Measurements from ENCODE around the gene MPP2.
"Not testable (repeated sequence)": the region's sequence is repeated elsewhere in the genome, so short reads cannot be mapped to it uniquely, and the experiment has no call there.

MPP2 gene

DNA sequence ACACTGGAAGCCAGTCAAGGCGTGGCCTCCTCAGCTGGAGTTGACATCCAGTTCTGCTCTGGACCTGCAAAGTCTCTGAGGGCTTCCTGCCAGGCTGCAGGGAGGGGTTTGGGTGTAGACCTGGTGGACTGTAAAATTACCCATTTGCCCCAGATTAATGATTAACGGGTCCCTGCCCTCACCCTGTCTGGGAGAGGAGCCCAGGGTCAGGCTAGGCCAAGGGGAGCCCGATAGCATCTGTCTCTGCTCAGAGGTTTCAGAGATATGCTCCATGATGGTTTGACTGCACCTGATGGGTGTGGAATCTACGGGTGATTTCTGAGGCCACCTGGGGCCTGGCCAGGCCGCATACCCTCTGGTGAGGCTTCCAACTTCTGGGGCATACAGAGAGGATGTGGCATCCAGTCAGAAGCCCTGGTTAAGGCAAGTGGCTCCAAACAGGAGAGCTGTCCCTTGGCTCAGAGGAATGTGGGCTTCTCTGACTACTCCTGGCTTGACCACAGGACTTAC is 23.8 kb upstream of the MPP2 start:
- peak; percentile 85 for DNase-seq (ENCODE audit: low spot score)

DNA sequence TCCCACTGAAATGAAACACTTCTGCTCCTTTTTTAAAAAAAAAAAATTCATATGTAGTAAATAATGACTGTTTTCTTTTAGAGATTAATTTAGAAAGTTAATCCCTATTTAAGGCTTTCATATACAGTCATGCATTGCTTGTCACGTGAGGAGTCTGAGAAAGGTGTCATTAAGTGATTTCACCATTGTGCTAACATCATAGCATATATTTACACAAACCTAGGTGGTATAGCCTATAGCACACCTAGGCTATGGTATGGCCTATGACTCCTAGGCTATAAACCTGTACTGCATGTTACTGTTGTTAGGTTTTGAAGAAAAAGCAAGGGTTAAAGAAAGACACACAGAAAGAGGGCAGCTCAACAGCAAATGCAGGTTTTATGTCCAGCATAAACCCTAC is 21.3 kb upstream of the MPP2 start:
- no peak for DNase-seq (ENCODE audit: low spot score)

DNA sequence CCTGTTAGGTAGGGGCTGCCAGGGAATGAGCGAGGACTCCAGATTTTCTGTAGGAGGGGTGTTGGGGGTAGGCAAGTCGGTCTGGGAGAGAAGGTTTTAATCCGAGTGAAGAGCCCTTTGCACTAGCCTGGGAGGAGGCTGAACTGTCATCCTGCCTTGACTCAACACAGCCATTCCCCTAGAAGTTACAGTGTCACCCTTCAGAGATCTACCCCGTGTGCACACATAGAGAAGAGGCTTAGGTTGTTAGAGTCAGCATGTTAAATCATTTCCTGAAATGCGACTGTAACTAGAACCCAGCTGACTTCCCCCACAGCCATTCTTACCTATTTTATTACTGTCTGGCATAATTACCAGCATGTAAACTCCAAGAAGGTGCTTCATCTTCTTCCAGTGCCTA is 20.6 kb upstream of the MPP2 start:
- DNase-seq (ENCODE audit: low spot score): not testable (repeated sequence)

- no peak for DNase-seq (ENCODE audit: low spot score)
Observed at GRCh38 chr17:43927060-43927864, 19.9 kb upstream of the MPP2 start.

GRCh38 chr17:43924558-43924957 is 17.2 kb upstream of the MPP2 start:
- DNase-seq (ENCODE audit: low spot score): no peak

- DNase-seq (ENCODE audit: low spot score): no peak
Observed at GRCh38 chr17:43920500-43921095, 13.3 kb upstream of the MPP2 start.

DNA sequence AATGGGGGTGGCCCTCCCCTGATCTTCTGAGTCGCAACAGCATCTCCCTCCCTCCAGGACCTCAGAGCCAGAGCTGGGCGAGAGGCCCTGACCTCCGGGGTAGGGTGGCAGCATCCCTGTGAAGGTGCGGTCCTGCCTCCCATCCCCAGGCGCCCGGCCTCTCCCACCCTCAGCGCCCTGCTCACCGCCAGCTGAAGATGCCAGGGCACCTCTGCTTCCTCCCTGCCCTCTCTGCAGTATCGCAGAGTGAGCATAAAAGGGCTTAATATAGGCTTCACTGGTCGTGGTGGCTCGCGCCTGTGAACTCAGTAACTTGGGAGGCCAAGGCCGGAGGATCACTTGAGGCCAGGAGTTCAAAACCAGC is 10.7 kb upstream of the MPP2 start:
- no peak for DNase-seq (ENCODE audit: low spot score)

DNA sequence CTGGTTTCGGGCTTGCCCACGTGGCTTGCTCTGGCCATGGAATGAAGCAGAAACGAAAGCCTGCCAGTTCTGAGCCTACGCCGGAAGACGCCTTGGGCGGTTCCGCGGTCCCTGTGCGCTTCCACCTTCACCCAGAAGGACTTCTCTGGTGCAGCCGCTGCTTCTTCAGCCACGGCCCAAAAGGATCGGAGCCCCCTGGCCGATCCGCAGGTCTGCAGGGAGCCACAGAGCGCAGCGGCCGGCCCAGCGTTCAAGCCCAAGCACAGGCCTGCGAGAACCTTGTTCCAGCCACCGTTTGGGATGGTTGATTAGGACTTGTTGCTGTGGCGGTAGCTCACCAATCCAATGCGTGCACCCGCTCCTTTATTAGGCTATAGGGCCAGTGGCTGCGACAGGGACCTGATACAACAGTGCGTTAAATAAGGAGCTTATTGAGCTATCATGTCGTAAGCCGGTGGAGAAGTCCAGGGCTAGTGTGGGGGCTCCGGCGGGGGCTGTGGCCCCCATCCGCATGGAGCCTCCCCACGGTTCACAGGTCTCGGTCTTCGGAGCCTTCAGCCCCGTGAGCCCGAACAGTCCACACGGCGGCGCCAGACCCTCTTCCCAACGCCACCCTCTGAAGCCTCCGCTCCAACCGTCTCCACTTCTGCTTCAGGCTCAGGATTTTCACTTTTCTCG is 10.2 kb upstream of the MPP2 start:
- no peak for DNase-seq (ENCODE audit: low spot score)

DNA sequence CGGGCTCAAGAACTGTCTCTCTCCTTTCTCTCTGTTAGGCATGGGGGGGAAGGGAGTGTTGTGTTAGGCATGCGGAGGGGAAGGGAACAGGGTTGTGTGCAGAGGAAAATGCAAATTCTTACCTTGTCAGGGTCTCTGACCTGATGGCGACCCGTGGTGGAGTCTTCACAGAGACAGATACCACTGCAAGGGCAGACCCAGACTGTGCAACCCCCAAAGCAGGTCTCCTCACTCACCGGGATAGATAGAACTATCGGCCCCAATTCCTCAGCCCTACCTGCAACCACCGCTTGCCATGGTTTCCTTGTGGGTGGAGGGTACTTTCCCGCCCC is 9.6 kb upstream of the MPP2 start:
- DNase-seq (ENCODE audit: low spot score): no peak

GRCh38 chr17:43916385-43916784 is 9.0 kb upstream of the MPP2 start:
- DNase-seq (ENCODE audit: low spot score): no peak

DNA sequence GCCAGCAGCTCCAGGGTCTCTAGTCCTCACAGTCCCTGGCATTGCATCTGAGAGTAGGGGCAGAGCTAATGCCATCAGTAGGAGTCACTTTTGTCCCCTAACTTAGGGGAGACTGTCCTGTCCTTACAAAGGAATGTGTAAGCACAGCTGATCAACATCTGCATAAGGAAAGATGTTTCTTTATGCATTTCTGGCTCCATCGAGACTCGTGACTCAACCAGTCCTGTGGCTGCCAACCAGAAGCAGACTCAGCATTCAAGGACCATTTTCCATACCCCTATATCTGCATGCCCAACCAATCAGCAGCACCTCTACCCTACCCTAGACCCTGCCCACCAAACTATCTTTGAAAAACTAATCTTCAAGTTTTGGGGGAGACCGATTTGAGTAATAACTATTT is 8.2 kb upstream of the MPP2 start:
- DNase-seq (ENCODE audit: low spot score): no peak

- DNase-seq (ENCODE audit: low spot score): no peak
Observed at GRCh38 chr17:43914451-43914850, 7.1 kb upstream of the MPP2 start.

DNA sequence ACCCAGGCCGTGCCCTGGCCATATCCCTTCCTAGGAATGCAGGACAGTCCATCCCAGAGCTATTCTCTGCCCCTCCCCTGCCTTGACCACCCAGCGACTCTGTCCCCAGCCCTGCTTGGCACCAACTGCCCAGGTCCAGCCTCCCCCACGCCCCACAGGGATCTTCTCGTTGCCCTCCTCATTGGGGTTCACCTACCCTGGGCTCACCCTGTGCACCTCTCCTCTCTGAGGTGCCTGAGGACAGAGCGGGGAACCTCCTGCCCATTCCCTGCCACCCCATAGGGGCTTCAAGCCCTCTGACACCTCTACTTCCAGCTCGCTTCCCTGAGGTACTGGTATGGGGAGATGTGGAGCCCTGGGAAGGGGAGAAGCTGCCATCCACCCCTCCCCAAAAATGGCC is 6.2 kb upstream of the MPP2 start:
- DNase-seq (ENCODE audit: low spot score): no peak

DNA sequence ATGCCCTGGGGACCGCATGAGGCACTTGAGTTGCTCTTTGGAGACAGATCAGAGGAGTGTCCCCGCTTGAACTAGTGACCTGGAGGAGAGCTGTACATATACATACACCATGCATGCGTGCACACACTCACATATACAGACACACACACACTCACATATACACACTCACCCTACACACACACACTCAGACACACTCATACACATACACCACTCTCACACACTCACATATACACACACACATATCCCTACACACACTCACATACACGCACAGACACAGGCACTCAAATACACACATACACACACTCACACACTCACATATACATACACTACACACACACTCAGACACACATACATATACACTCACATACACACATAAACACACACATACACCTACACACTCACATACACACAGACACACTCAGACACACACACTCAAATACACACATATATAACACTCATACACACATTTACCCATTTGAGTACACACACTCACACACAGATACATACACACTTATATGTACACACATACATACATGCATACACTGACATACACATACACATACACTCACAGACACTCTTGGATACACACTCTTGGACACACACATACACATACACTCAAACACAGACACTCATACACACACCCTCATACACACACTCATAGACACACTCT is 5.4 kb upstream of the MPP2 start:
- no peak for DNase-seq (ENCODE audit: low spot score)

- DNase-seq (ENCODE audit: low spot score): no peak
Observed at GRCh38 chr17:43911904-43912303, 4.6 kb upstream of the MPP2 start.

- no peak for DNase-seq (ENCODE audit: low spot score)
Observed at GRCh38 chr17:43909537-43910231, 2.3 kb upstream of the MPP2 start.

- DNase-seq (ENCODE audit: low spot score): peak; percentile 75
Observed at GRCh38 chr17:43907998-43908721, 824 bp upstream of the MPP2 start.

- no peak for DNase-seq (ENCODE audit: low spot score)
Observed at GRCh38 chr17:43906951-43907424, 348 bp downstream of the MPP2 start.

DNA sequence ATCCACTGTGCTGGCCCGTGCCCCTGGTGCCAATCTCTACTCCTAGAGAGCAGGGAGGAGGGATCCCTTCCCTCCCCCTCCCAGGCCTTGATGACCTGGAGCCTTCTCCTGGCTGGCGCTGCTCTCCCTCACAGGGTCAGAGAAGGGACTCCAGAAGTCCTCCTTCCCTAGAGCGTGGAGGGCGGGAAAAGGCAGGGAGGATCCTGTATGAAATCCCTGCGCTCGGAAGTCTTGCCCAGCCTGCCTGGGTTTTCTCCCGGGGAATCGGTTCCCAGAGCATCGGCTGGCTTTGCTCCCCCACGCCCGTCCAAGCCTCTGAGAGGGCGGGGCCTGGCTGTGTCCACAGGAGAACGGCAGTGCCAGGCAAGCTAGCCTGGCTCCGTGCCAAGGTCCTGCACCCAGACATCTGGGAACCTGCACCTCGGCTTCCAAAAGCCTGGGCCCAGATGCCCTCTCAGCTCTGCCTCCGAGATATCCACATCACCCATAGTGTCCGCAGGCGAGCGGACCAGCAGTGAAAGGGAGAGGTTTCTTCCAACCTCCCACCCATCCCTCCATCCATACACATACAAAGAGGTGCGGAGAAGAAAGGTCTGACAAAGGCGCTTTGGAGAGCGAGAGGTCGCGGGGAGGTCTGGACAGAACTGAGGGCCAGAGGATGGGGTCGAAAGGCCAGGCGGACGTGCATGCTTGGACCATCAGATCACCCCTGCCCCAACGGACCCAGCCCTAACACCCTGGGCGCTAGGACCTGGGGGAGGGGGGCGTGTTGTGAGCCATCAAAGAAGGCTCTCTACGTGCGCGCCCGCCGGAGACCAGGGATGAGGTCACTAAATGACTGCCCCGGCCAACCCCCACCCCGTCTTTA is 1.1 kb downstream of the MPP2 start:
- peak; percentile 65 for DNase-seq (ENCODE audit: low spot score)

- no peak for DNase-seq (ENCODE audit: low spot score)
Observed at GRCh38 chr17:43905400-43905984, 1.8 kb downstream of the MPP2 start.

All from HuH-7.5 (cell line).